Measurements from ENCODE around the gene ITM2B. TPM values are rescaled to one million over a fixed set of nuclear protein-coding genes. Genes with fewer than 3 reads are reported as not detected.
"Not testable (repeated sequence)": the region's sequence is repeated elsewhere in the genome, so short reads cannot be mapped to it uniquely, and the experiment has no call there.

ITM2B gene
- total and polyA plus RNA-seq, 9 donors, result 185 to 426 (median 336) TPM

GRCh38 chr13:48236528-48237353 is 3.7 kb downstream of the ITM2B start:
- WGBS (ENCODE audit: insufficient coverage), result no CpG with 5 or more reads among the region's 3 CpGs
- Histone ChIP-seq H3K27me3 (ENCODE audit: control insufficient read depth, insufficient read depth, low read length) (no peaks in the 10 kb centered on the region), H3K4me1 (ENCODE audit: control insufficient read depth, insufficient read depth, low read length) (peaks cover 9% of the 10 kb centered on the region), H3K4me3 (ENCODE audit: low read length) (no peak overlapping the region), H3K27ac (ENCODE audit: low read length) (peak overlapping the region; percentile 95), H3K36me3 (ENCODE audit: control insufficient read depth, insufficient read depth, low read length) (peaks cover 12% of the 10 kb centered on the region), H3K9me3 (replicated peaks; ENCODE audit: control insufficient read depth, low read depth, low read length) (no peaks in the 10 kb centered on the region)
- DNase-seq, result no peak

- 96% methylated on average over 4 of the region's 6 CpGs for WGBS (ENCODE audit: insufficient coverage)
- H3K4me3 ChIP-seq (ENCODE audit: low read length); DNase-seq; H3K9me3 ChIP-seq (replicated peaks; ENCODE audit: control insufficient read depth, low read depth, low read length); H3K27me3 ChIP-seq (ENCODE audit: control insufficient read depth, insufficient read depth, low read length); H3K4me1 ChIP-seq (ENCODE audit: control insufficient read depth, insufficient read depth, low read length); H3K27ac ChIP-seq (ENCODE audit: low read length): not testable (repeated sequence)
- H3K36me3 ChIP-seq (ENCODE audit: control insufficient read depth, insufficient read depth, low read length), result peaks cover 12% of the 10 kb centered on the region
Observed at GRCh38 chr13:48239369-48239768, 6.4 kb downstream of the ITM2B start.

GRCh38 chr13:48241651-48242050 is 8.6 kb downstream of the ITM2B start:
- no peaks in the 10 kb centered on the region for H3K27me3 ChIP-seq (ENCODE audit: control insufficient read depth, insufficient read depth, low read length)
- H3K9me3 ChIP-seq (replicated peaks; ENCODE audit: control insufficient read depth, low read depth, low read length), result no peaks in the 10 kb centered on the region
- H3K4me1 ChIP-seq (ENCODE audit: control insufficient read depth, insufficient read depth, low read length), result peaks cover 5% of the 10 kb centered on the region
- no CpG with 5 or more reads among the region's 4 CpGs for WGBS (ENCODE audit: insufficient coverage)
- H3K4me3 ChIP-seq (ENCODE audit: low read length), result no peak overlapping the region
- H3K36me3 ChIP-seq (ENCODE audit: control insufficient read depth, insufficient read depth, low read length), result peaks cover 12% of the 10 kb centered on the region
- no peak overlapping the region for H3K27ac ChIP-seq (ENCODE audit: low read length)
- DNase-seq, result no peak

- no peak for DNase-seq
- Histone ChIP-seq H3K27me3 (ENCODE audit: control insufficient read depth, insufficient read depth, low read length) (no peaks in the 10 kb centered on the region), H3K9me3 (replicated peaks; ENCODE audit: control insufficient read depth, low read depth, low read length) (no peaks in the 10 kb centered on the region), H3K27ac (ENCODE audit: low read length) (no peak overlapping the region), H3K4me1 (ENCODE audit: control insufficient read depth, insufficient read depth, low read length) (no peaks in the 10 kb centered on the region), H3K36me3 (ENCODE audit: control insufficient read depth, insufficient read depth, low read length) (peaks cover 12% of the 10 kb centered on the region), H3K4me3 (ENCODE audit: low read length) (no peak overlapping the region)
- no CpG with 5 or more reads among the region's 1 CpG for WGBS (ENCODE audit: insufficient coverage)
Observed at GRCh38 chr13:48242677-48243076, 9.7 kb downstream of the ITM2B start.

GRCh38 chr13:48244159-48244558 is 11.2 kb downstream of the ITM2B start:
- Histone ChIP-seq H3K27me3 (ENCODE audit: control insufficient read depth, insufficient read depth, low read length) (no peaks in the 10 kb centered on the region), H3K27ac (ENCODE audit: low read length) (no peak overlapping the region), H3K4me3 (ENCODE audit: low read length) (no peak overlapping the region), H3K36me3 (ENCODE audit: control insufficient read depth, insufficient read depth, low read length) (peaks cover 10% of the 10 kb centered on the region), H3K9me3 (replicated peaks; ENCODE audit: control insufficient read depth, low read depth, low read length) (no peaks in the 10 kb centered on the region), H3K4me1 (ENCODE audit: control insufficient read depth, insufficient read depth, low read length) (no peaks in the 10 kb centered on the region)
- no peak for DNase-seq
- 100% methylated on average over 1 of the region's 1 CpG for WGBS (ENCODE audit: insufficient coverage)

GRCh38 chr13:48246102-48246501 is 13.1 kb downstream of the ITM2B start:
- no CpG with 5 or more reads among the region's 2 CpGs for WGBS (ENCODE audit: insufficient coverage)
- DNase-seq, result no peak
- Histone ChIP-seq H3K27me3 (ENCODE audit: control insufficient read depth, insufficient read depth, low read length) (no peaks in the 10 kb centered on the region), H3K27ac (ENCODE audit: low read length) (no peak overlapping the region), H3K4me3 (ENCODE audit: low read length) (no peak overlapping the region), H3K4me1 (ENCODE audit: control insufficient read depth, insufficient read depth, low read length) (no peaks in the 10 kb centered on the region), H3K36me3 (ENCODE audit: control insufficient read depth, insufficient read depth, low read length) (no peaks in the 10 kb centered on the region), H3K9me3 (replicated peaks; ENCODE audit: control insufficient read depth, low read depth, low read length) (no peaks in the 10 kb centered on the region)

- Histone ChIP-seq H3K27me3 (ENCODE audit: control insufficient read depth, insufficient read depth, low read length) (no peaks in the 10 kb centered on the region), H3K27ac (ENCODE audit: low read length) (no peak overlapping the region), H3K9me3 (replicated peaks; ENCODE audit: control insufficient read depth, low read depth, low read length) (no peaks in the 10 kb centered on the region), H3K4me1 (ENCODE audit: control insufficient read depth, insufficient read depth, low read length) (peaks cover 4% of the 10 kb centered on the region), H3K4me3 (ENCODE audit: low read length) (no peak overlapping the region), H3K36me3 (ENCODE audit: control insufficient read depth, insufficient read depth, low read length) (no peaks in the 10 kb centered on the region)
- no peak for DNase-seq
- no CpG with 5 or more reads among the region's 2 CpGs for WGBS (ENCODE audit: insufficient coverage)
Observed at GRCh38 chr13:48249018-48249417, 16.0 kb downstream of the ITM2B start.

GRCh38 chr13:48251611-48252081 is 18.6 kb downstream of the ITM2B start:
- 0% methylated on average over 1 of the region's 3 CpGs for WGBS (ENCODE audit: insufficient coverage)
- peak overlapping the region; percentile 73 for H3K27ac ChIP-seq (ENCODE audit: low read length)
- peaks cover 15% of the 10 kb centered on the region for H3K36me3 ChIP-seq (ENCODE audit: control insufficient read depth, insufficient read depth, low read length)
- DNase-seq, result peak; percentile 91
- H3K4me1 ChIP-seq (ENCODE audit: control insufficient read depth, insufficient read depth, low read length), result peaks cover 4% of the 10 kb centered on the region
- H3K27me3 ChIP-seq (ENCODE audit: control insufficient read depth, insufficient read depth, low read length), result no peaks in the 10 kb centered on the region
- no peak overlapping the region for H3K4me3 ChIP-seq (ENCODE audit: low read length)
- no peaks in the 10 kb centered on the region for H3K9me3 ChIP-seq (replicated peaks; ENCODE audit: control insufficient read depth, low read depth, low read length)

GRCh38 chr13:48252176-48252575 is 19.2 kb downstream of the ITM2B start:
- Histone ChIP-seq H3K9me3 (replicated peaks; ENCODE audit: control insufficient read depth, low read depth, low read length) (no peaks in the 10 kb centered on the region), H3K4me3 (ENCODE audit: low read length) (no peak overlapping the region), H3K27ac (ENCODE audit: low read length) (peak overlapping the region; percentile 73), H3K4me1 (ENCODE audit: control insufficient read depth, insufficient read depth, low read length) (peaks cover 4% of the 10 kb centered on the region), H3K36me3 (ENCODE audit: control insufficient read depth, insufficient read depth, low read length) (peaks cover 17% of the 10 kb centered on the region), H3K27me3 (ENCODE audit: control insufficient read depth, insufficient read depth, low read length) (no peaks in the 10 kb centered on the region)
- WGBS (ENCODE audit: insufficient coverage), result 94% methylated on average over 3 of the region's 10 CpGs
- no peak for DNase-seq

- Histone ChIP-seq H3K9me3 (replicated peaks; ENCODE audit: control insufficient read depth, low read depth, low read length) (no peaks in the 10 kb centered on the region), H3K4me3 (ENCODE audit: low read length) (no peak overlapping the region), H3K4me1 (ENCODE audit: control insufficient read depth, insufficient read depth, low read length) (peaks cover 4% of the 10 kb centered on the region), H3K36me3 (ENCODE audit: control insufficient read depth, insufficient read depth, low read length) (peaks cover 22% of the 10 kb centered on the region), H3K27me3 (ENCODE audit: control insufficient read depth, insufficient read depth, low read length) (no peaks in the 10 kb centered on the region), H3K27ac (ENCODE audit: low read length) (no peak overlapping the region)
- no peak for DNase-seq
- WGBS (ENCODE audit: insufficient coverage), result no CpG with 5 or more reads among the region's 2 CpGs
Observed at GRCh38 chr13:48253849-48254248, 20.8 kb downstream of the ITM2B start.

Data from muscle of leg (tissue), 11 donors.